HG03280 (cell line): ENCODE data around the gene ALDOC.
"Not testable (repeated sequence)": the region's sequence is repeated elsewhere in the genome, so short reads cannot be mapped to it uniquely, and the experiment has no call there.

ENCODE experiments used
- ATAC-seq: cut with Tn5 transposase; IDR thresholded peaks from one replicate; pipeline ENCODE4 v1.9.1; 2021; ENCODE audit warnings: mild to moderate bottlenecking, moderate library complexity; ENCODE audit not compliant: unreplicated experiment

ALDOC gene

DNA sequence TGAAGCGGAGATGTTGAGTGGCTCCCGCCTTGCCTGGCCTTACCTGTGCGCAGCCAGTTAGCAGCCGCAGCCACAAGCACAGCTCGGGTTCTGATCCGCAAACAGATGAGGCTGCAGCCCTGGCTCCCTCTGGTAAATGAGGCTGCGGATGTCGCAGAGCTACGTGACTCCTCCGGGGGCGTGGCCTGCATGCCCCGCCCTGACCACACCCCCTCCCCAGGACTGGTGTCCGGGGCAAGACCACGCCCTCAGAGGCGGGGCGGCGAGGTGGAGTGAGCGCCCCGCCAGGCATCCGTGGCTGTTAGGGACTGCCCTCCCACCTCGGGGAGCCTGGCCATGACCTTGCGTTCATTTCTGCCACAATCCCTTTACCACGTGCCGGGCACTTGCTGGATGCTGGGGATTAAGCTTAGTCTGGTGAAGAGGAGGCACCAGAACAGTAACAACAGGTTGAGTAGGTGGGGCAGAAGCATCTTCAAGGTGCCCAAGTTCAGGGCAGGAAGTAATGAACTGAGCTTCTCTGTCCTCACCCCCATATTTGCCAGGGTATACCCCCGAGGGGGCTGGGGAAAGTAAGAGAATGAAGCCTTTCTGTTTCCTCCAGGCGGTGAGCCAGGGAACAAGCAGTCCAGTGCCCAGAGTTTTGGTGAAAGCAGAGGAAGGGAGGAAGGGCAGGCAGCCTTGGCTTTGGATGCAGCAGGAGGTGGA, at the start of gene ALDOC:
Gene ALDOC (minus strand): TSS at position 138 of the 708 bp plus-strand sequence. CDS start 1,363 bp downstream, outside the sequence.
- ATAC-seq = peak; percentile 86

GRCh38 chr17:28624148-28624547, 47.5 kb upstream of the ALDOC start:
- ATAC-seq = no peak

- ATAC-seq = no peak
Observed at GRCh38 chr17:28623696-28624095, 47.0 kb upstream of the ALDOC start.

DNA sequence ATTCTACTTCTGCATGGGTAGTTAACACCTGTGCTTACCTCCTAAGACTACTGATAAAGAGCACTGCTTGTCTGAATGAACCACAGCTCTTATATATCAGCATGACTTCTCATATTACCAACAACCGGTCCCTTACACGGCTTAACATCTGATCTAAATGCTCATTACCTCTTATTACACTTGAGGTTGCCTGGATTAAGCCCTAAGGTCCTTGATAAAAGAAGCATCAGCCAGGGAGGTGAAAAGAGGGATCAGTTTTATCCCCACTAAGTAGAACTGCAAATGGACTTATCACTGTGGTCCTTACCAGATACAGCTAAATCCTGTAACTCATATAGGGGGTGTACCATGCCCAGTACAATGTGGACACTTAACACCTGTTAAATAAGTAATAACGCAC, 45.5 kb upstream of the ALDOC start:
- no peak for ATAC-seq

DNA sequence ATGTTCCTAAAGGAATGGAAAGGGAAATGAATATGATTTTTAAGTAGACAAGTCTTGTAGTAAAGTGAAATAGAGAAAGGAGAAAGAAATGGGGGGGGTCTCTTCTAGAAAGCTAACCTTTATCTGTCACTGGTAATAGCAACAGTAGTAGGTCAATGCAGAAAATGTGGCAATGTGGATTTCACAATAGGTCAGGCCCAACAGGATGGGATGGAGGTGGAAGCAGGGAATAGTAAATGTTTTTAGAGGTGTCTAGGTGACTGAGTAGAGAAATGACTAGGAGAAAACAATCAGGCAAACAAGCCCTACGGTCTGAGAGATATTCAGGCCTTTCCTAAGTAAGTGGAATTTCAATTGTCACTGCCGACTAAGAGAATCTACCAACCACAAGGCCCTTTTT, 43.3 kb upstream of the ALDOC start:
- ATAC-seq = no peak

DNA sequence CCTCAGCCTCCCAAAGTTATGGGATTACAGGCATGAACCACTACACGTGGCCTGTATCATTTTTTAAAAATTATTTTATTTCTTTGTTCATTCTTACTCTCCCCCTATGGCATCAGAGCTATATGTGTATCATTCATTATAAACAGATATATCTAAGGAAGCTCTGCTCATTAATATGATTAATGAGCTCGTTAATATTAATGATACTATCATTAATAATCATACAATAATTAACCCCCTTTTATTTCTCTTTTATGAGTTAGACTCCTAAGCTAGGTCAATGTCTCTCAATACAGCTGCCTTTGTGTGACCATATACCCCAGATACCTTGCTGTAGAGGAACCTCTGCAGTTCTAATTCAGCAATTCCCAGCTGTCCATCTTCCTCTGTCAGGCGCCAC, 41.8 kb upstream of the ALDOC start:
- ATAC-seq = no peak

DNA sequence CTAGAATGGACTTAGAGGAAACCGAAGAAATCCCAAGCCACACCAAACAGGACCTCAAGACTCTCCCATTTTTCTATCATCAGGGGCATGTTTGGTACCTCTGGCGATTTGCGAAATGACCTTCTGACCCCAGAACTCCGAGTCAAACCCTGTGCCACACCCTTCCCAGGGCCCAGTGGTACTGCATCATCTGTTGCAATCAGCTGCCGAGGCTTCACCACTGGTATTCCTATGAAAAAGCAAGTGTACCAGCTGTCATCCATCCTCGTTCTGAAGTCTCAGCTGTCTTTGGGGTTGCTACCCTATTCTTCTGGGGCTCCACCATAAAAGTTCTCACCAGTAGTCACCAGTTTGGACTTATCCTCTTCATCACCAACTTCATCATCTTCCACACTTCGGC, 39.6 kb upstream of the ALDOC start:
- no peak for ATAC-seq

GRCh38 chr17:28615260-28615940, 38.7 kb upstream of the ALDOC start:
- ATAC-seq = no peak

DNA sequence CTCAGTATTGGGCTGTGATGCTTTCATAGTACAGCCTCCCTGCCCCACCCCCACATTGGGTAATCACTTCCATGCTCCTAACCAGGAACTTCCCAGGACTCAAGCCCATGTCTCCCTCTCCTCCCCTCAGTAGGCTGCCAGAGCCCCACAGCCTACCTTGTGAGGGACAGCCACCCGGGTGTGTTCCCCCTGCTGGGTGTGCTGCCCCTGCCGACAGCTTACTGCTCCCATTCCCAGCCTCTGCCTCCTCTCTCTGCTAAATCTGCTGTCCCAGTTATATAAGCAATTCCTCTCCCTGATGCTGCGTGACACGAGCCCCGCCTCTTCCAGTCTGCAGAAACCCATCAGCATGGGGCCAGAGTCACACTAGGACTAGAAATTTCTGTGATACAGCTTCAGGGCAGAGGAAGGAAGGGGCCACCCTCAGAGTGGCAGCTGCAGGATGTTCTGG, 37.3 kb upstream of the ALDOC start, which contains the start of gene RSKR:
Gene RSKR (minus strand): TSS at position 255 of the 451 bp plus-strand sequence. CDS start 24 bp downstream, at position 231.
- ATAC-seq = no peak

DNA sequence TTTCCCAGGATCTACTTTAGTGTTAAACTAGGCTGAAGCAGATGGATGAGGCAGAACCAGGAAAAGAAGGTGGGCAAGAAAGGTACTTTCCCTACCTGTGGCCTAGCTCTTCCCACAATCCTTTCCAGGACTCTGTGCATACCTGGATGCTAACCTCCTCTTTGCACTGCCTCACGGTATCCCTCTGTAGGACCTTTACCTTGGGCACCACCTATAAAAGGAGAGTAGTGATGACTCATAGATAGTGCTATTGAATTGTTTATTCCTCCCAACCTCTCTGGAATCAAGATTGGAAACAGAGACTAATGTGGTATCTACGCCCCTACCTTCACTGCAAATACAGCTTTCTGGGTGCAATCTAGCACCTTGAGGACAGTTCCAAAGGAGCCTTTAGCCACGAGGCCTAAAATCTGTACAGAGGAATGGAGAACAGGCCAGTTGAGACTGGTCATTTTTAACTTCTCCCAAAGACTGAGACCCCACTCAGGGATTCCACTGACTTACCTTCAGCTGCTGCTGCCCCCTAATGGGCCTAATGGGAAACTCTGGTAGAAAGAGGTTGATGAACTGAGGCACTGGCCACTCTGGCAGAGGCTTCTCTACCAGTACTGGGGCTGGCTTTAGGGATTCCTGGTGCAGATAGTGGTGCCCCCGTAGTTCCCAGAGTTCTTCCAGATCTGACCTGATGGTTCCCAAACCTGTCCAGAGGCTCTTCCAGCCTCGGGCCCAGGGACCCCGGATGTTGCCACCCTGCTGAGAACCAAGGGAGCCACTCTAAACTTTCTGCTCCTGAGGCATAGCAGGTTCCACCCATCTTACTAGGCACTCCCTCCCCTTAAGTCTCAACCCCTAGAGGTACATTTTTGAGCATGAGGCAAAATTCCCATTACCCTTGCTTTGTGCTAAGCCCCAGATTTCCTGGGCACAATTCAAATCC, 36.5 kb upstream of the ALDOC start:
- no peak for ATAC-seq

- no peak for ATAC-seq
Observed at GRCh38 chr17:28612531-28612930, 35.8 kb upstream of the ALDOC start.

- ATAC-seq = no peak
Observed at GRCh38 chr17:28610376-28610775, 33.7 kb upstream of the ALDOC start.

DNA sequence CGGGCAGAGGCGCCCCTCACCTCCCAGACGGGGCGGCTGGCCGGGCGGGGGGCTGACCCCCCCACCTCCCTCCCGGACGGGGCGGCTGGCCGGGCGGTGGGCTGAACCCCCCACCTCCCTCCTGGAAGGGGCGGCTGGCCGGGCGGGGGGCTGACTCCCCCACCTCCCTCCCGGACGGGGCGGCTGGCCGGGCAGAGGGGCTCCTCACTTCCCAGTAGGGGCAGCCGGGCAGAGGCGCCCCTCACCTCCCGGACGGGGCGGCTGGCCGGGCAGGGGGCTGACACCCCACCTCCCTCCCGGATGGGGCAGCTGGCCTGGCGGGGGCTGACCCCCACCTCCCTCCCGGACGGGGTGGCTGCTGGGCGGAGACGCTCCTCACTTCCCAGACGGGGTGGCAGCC, 27.3 kb upstream of the ALDOC start:
- not testable (repeated sequence) for ATAC-seq

- ATAC-seq = peak; percentile 35
Observed at GRCh38 chr17:28599311-28600184, 22.9 kb upstream of the ALDOC start.

DNA sequence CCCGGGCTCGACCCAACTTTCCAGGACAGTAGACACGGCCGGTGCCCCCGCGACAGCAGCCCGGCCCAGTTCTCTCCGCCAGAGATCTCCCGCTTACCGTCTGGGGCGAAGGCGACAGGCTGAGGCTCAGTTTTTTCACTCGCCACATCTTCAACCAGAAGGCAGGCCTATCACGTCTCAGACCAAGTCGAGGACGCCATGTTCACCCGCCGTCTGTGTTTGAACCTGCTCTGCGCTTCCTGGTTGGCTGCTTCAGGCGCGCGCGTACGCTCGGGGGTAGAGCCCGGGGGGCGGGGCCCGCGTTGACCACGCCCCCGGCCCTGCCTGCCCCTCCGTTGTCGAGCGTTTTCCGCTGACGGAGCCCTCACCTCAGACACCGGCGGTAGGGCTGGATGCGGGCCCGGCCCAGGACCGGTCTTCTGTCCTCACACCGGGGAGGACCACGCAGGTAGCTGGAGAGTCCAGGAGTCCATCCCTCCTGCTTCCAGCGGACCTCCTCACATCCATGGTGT, 22.2 kb upstream of the ALDOC start, which contains the start of gene SPAG5:
Gene SPAG5 (minus strand): TSS at position 227 of the 512 bp plus-strand sequence. CDS start 79 bp downstream, at position 148.
- ATAC-seq = peak; percentile 85

DNA sequence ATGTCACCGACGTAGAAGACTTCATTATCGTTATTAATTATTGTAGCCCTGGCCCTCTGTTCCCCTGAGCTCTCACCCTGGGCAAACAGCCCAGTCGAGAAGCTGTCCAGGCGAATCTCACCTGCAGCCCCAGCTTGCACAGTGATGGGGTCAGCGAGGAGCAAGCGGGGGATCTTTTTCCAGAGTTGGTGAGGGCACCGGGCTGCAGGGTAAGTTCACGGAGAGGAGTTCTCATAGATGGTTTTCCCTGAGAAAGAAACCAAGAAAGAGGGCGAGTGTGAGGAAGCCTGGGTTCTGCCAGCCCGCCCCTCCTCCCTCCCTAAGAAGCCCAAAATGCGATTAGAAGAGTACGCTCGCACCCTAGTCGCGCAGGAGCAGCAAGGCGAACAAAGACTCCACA, 21.7 kb upstream of the ALDOC start:
- peak; percentile 1 for ATAC-seq

GRCh38 chr17:28597606-28598383, 21.1 kb upstream of the ALDOC start:
- ATAC-seq = no peak

DNA sequence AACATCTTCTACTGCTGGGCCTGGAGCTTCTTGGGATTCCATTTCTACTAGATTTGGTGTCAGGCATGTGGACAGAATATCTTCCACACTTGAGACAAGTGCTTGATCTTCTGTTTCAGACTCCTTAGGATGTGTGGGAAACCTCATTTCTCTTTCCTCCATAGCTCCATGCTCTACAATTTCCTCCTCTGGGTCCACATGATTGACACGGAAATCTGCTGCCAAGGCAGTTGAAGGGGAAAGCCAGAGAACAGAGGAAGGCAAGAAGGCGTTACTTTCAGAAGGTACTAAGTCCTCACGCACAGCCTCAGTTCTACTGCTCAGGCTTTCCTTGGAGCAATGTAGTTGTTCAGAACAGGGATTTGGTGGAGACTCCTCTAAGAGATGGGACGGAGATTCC, 15.6 kb upstream of the ALDOC start:
- no peak for ATAC-seq

- ATAC-seq = no peak
Observed at GRCh38 chr17:28585851-28586250, 9.2 kb upstream of the ALDOC start.
